K562 treated with DMSO at 1 percent for 48 hours (cell line): Measurements from ENCODE around the gene DDAH1. TPM values are rescaled to one million over a fixed set of nuclear protein-coding genes. Genes with fewer than 3 reads are reported as not detected.

ENCODE experiments used
- total RNA-seq: library from RNA; unstranded; fragments of 300-600 nt; gene quantifications from 2 replicates; pipeline ENCODE4 v1.2.3, GENCODE V29; 2022; ENCODE audit warnings: low replicate concordance; ENCODE audit errors: extremely low read depth

The DDAH1 gene
- not detected in 2 replicates for total RNA-seq

DNA sequence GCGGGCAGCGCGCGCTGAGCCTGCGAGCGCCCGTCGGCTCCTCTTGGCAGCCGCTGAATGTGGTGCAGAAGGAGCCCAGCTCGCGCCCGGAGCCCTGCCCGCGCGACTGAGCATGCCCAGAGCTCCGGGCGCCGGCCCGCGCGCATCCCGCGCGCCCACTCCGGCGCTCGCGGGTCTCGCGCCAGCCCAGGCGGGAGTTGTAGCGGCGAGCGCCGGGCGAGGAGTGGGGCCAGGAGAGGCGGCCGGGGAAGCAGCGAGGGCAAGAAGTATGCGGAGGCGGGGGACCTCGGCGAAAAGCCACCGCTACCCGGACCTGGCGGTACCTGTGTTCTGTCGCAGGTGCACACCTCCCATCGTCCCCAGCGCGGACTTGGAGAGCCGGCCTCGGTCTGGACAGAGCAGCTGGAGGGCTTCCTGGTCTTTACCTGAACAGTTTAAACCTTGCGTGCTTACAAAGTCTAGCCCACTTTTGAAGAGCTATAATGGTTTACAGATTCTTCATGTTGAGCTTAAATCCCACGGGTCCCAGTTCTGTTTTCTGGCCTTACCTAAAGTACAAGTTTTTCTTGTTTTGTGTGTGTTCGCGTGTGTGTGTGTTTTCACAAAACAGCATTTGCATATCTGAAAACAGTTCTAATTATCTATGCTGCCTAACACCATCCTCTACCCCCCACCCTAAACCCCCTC is at the start of gene DDAH1:
DDAH1 (minus strand) TSS at position 61 of the 687 bp plus-strand sequence. CDS start 114 bp downstream, outside the sequence.

GRCh38 chr1:85276215-85276977 is 188.6 kb downstream of the DDAH1 start, which contains the start of gene BCL10:
Gene BCL10, minus strand, starts transcription at chr1:85276632. Its CDS starts 280 bp downstream, at chr1:85276352.

Other genes starting within 250 kb of the DDAH1 start
- not detected in 2 replicates for gene C1orf52, start 205.5 kb downstream of the DDAH1 start, total RNA-seq
- not detected in 2 replicates for gene BCL10, start 188.5 kb downstream of the DDAH1 start, total RNA-seq
- gene CCN1, start 115.6 kb upstream of the DDAH1 start, total RNA-seq, result not detected in 2 replicates
- not detected in 2 replicates for gene ZNHIT6, start 243.3 kb upstream of the DDAH1 start, total RNA-seq